Liver (tissue), 3 donors: ENCODE data around the gene CRELD2.

ENCODE experiments used
- JUND ChIP-seq, 2 donors: IDR thresholded peaks; 2 replicates each; pipeline ENCODE4 v1.6.1; 2016; ENCODE audit warnings: antibody characterized with exemption in 2 of 2
- RAD21 ChIP-seq, 2 donors: IDR thresholded peaks; 2 replicates each; pipeline ENCODE4 v1.6.1; 2016; ENCODE audit warnings: antibody characterized with exemption in 2 of 2, mild to moderate bottlenecking in 2 of 2
- TF ChIP-seq, protein P1 (sequence below): fragments of 150-350 bp; IDR thresholded peaks from 2 replicates; pipeline ENCODE4 v1.5.1; 2017; ENCODE audit warnings: improper control_type of control experiment, low read depth, low read length; ENCODE audit not compliant: missing input control
- donor health status: healthy.
- donor health status: healthy.

DNA sequence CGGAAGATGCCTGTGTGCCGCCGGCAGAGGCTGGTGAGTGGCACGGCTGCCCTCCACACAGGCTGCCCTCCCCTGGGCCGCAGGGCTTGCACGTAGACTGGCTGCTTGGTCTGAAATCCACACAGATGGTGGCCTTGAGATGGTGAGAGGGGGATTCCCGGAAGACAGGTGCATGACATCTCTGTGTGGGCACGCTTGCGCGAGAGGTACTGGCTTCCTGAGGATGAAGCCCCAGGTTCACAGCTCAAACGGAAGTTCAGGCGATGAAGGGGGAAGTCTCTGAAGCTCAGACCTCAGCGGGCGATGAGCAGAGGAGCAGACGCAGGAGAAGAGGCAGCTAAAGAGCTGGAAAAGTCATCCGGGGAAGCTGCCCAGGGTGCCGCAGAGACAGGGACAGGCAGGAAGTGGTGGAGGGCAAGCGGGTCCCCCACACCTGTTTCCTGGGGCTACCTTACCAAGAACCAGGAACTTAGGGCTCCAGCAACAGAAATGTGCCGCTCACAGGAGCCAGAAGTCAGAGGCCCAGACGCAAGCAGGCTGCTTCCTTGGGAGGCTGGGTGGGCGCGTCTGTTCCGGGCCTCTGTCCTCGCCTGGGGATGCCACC is 7.2 kb downstream of the CRELD2 start:
- TF ChIP-seq RAD21 (IDR thresholded peaks at IDR 0.05) = no peak
- no peak for TF ChIP-seq JUND (IDR thresholded peaks at IDR 0.05)
- TF ChIP-seq, protein P1, sequence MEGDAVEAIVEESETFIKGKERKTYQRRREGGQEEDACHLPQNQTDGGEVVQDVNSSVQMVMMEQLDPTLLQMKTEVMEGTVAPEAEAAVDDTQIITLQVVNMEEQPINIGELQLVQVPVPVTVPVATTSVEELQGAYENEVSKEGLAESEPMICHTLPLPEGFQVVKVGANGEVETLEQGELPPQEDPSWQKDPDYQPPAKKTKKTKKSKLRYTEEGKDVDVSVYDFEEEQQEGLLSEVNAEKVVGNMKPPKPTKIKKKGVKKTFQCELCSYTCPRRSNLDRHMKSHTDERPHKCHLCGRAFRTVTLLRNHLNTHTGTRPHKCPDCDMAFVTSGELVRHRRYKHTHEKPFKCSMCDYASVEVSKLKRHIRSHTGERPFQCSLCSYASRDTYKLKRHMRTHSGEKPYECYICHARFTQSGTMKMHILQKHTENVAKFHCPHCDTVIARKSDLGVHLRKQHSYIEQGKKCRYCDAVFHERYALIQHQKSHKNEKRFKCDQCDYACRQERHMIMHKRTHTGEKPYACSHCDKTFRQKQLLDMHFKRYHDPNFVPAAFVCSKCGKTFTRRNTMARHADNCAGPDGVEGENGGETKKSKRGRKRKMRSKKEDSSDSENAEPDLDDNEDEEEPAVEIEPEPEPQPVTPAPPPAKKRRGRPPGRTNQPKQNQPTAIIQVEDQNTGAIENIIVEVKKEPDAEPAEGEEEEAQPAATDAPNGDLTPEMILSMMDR = no peak
